ENCODE data around the gene SMIM10L2A. TPM values are rescaled to one million over a fixed set of nuclear protein-coding genes. Genes with fewer than 3 reads are reported as not detected.

SMIM10L2A gene
- total and polyA plus RNA-seq, 2 of the 8 experiments (the other 6 are each of a cell fraction or from before 2014, with no cell fraction given): 5.0 to 7.5 TPM

- TF ChIP-seq PHF8 (conservative IDR thresholded peaks at IDR 0.05; ENCODE audit: low read depth, low read length) (no peak), TAF1 (IDR thresholded peaks at IDR 0.05; ENCODE audit: low read depth, low read length) (no peak), POLR2A (IDR thresholded peaks at IDR 0.05; ENCODE audit: control extremely low read depth in 1 of 2, low read depth in 2 of 2, low read length in 2 of 2) (no peak), BACH1 (IDR thresholded peaks at IDR 0.05; ENCODE audit: low read length) (no peak)
Observed at GRCh38 chrX:135396566-135396965, 25.2 kb upstream of the SMIM10L2A start (continued).
